ENCODE data around the gene TAF13.

- TF ChIP-seq, protein P1, sequence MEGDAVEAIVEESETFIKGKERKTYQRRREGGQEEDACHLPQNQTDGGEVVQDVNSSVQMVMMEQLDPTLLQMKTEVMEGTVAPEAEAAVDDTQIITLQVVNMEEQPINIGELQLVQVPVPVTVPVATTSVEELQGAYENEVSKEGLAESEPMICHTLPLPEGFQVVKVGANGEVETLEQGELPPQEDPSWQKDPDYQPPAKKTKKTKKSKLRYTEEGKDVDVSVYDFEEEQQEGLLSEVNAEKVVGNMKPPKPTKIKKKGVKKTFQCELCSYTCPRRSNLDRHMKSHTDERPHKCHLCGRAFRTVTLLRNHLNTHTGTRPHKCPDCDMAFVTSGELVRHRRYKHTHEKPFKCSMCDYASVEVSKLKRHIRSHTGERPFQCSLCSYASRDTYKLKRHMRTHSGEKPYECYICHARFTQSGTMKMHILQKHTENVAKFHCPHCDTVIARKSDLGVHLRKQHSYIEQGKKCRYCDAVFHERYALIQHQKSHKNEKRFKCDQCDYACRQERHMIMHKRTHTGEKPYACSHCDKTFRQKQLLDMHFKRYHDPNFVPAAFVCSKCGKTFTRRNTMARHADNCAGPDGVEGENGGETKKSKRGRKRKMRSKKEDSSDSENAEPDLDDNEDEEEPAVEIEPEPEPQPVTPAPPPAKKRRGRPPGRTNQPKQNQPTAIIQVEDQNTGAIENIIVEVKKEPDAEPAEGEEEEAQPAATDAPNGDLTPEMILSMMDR (conservative IDR thresholded peaks at IDR 0.05; ENCODE audit: low read depth, low read length): no peak
- TF ChIP-seq RFX5 (IDR thresholded peaks at IDR 0.05; ENCODE audit: low read depth, low read length) (no peak), POLR2A (IDR thresholded peaks at IDR 0.05; ENCODE audit: low read depth, low read length) (no peak)
Observed at GRCh38 chr1:109111386-109112055, 35.7 kb upstream of the TAF13 start.

All from IMR-90 (cell line).